ENCODE data around the gene ZNF445. TPM values are rescaled to one million over a fixed set of nuclear protein-coding genes. Genes with fewer than 3 reads are reported as not detected.

The ZNF445 gene
- total and polyA plus RNA-seq, 2 of the 8 experiments (the other 6 are each of a cell fraction or from before 2014, with no cell fraction given), result 3.3 to 26.3 TPM

GRCh38 chr3:44396200-44397171, 81.0 kb downstream of the ZNF445 start (continued):
- TF ChIP-seq SP2 (IDR thresholded peaks at IDR 0.05; ENCODE audit: low read length) (no peak), USF2 (IDR thresholded peaks at IDR 0.05; ENCODE audit: low read length) (no peak), JUND (IDR thresholded peaks at IDR 0.05; ENCODE audit: low read length) (no peak), EGR1 (IDR thresholded peaks at IDR 0.05; ENCODE audit: borderline replicate concordance, low read depth, low read length) (no peak), NANOG (IDR thresholded peaks at IDR 0.05; ENCODE audit: insufficient read depth, low read depth, low read length, poor library complexity, severe bottlenecking) (no peak), MAX (IDR thresholded peaks at IDR 0.05) (no peak)
